ENCODE results near the gene ERI3.

The ERI3 gene

GRCh38 chr1:44354840-44355581 is at the start of gene ERI3:
ERI3 (minus strand) TSS chr1:44355257; CDS start chr1:44355026, 231 bp downstream.
- peak; percentile 88 to 97 for DNase-seq

GRCh38 chr1:44401256-44402228 is 46.5 kb upstream of the ERI3 start:
- DNase-seq = no peak

GRCh38 chr1:44390277-44390676 is 35.2 kb upstream of the ERI3 start:
- no peak for DNase-seq

GRCh38 chr1:44389437-44389836 is 34.4 kb upstream of the ERI3 start:
- DNase-seq = no peak

- no peak for DNase-seq
Observed at GRCh38 chr1:44388551-44388950, 33.5 kb upstream of the ERI3 start.

GRCh38 chr1:44380666-44381177 is 25.7 kb upstream of the ERI3 start:
- DNase-seq = no peak

- DNase-seq = peak; percentile 68
Observed at GRCh38 chr1:44377925-44378784, 23.1 kb upstream of the ERI3 start.

GRCh38 chr1:44375547-44375946 is 20.5 kb upstream of the ERI3 start:
- DNase-seq = no peak

- no peak for DNase-seq
Observed at GRCh38 chr1:44371206-44371605, 16.1 kb upstream of the ERI3 start.

GRCh38 chr1:44368471-44369151 is 13.6 kb upstream of the ERI3 start:
- DNase-seq = no peak

GRCh38 chr1:44367944-44368343 is 12.9 kb upstream of the ERI3 start:
- no peak for DNase-seq

- no peak for DNase-seq
Observed at GRCh38 chr1:44366371-44366975, 11.4 kb upstream of the ERI3 start.

GRCh38 chr1:44361478-44361877 is 6.4 kb upstream of the ERI3 start:
- no peak for DNase-seq

- DNase-seq = no peak
Observed at GRCh38 chr1:44359234-44359935, 4.3 kb upstream of the ERI3 start.

- no peak for DNase-seq
Observed at GRCh38 chr1:44357710-44358109, 2.7 kb upstream of the ERI3 start.

GRCh38 chr1:44355582-44356305 is 687 bp upstream of the ERI3 start:
- DNase-seq = no peak

GRCh38 chr1:44354268-44354839 is 703 bp downstream of the ERI3 start:
- no peak for DNase-seq

- DNase-seq = no peak
Observed at GRCh38 chr1:44353604-44354003, 1.5 kb downstream of the ERI3 start.

- no peak for DNase-seq
Observed at GRCh38 chr1:44351289-44351688, 3.8 kb downstream of the ERI3 start.

GRCh38 chr1:44348061-44348485 is 7.0 kb downstream of the ERI3 start:
- DNase-seq = no peak

All from NCI-H524 (cell line).